Measurements from ENCODE around the gene CAMKMT.
A peak's percentile ranks its signal among the peaks of the same experiment; 100 is the strongest.

The CAMKMT gene

GRCh38 chr2:44810892-44811530 lies 449.3 kb downstream of the CAMKMT start:
- TF ChIP-seq CTCF (IDR thresholded peaks at IDR 0.05; ENCODE audit: insufficient read depth, missing control alignments) = no peak
- DNase-seq (ENCODE audit: insufficient read length, low spot score) (no peak), FAIRE-seq (no peak)

- no peak for TF ChIP-seq CTCF (IDR thresholded peaks at IDR 0.05; ENCODE audit: insufficient read depth, missing control alignments)
- DNase-seq (ENCODE audit: insufficient read length, low spot score) = no peak
- no peak for FAIRE-seq
These were observed 451.4 kb downstream of the CAMKMT start for GRCh38 chr2:44813165-44813564.

GRCh38 chr2:44813658-44814057 lies 451.9 kb downstream of the CAMKMT start:
- FAIRE-seq = no peak
- no peak for DNase-seq (ENCODE audit: insufficient read length, low spot score)
- TF ChIP-seq CTCF (IDR thresholded peaks at IDR 0.05; ENCODE audit: insufficient read depth, missing control alignments) = no peak

GRCh38 chr2:44817256-44817655 lies 455.5 kb downstream of the CAMKMT start:
- DNase-seq (ENCODE audit: insufficient read length, low spot score) = no peak
- no peak for FAIRE-seq
- TF ChIP-seq CTCF (IDR thresholded peaks at IDR 0.05; ENCODE audit: insufficient read depth, missing control alignments) = no peak

- TF ChIP-seq CTCF (IDR thresholded peaks at IDR 0.05; ENCODE audit: insufficient read depth, missing control alignments) = no peak
- no peak for DNase-seq (ENCODE audit: insufficient read length, low spot score)
- no peak for FAIRE-seq
These were observed 456.1 kb downstream of the CAMKMT start for GRCh38 chr2:44817673-44818335.

GRCh38 chr2:44819061-44819460 lies 457.3 kb downstream of the CAMKMT start:
- FAIRE-seq (no peak), DNase-seq (ENCODE audit: insufficient read length, low spot score) (no peak)
- TF ChIP-seq CTCF (IDR thresholded peaks at IDR 0.05; ENCODE audit: insufficient read depth, missing control alignments) = no peak

GRCh38 chr2:44821500-44821899 lies 459.8 kb downstream of the CAMKMT start:
- no peak for TF ChIP-seq CTCF (IDR thresholded peaks at IDR 0.05; ENCODE audit: insufficient read depth, missing control alignments)
- FAIRE-seq (peak; percentile 91), DNase-seq (ENCODE audit: insufficient read length, low spot score) (no peak)

Measured in D721Med (cell line).